ENCODE results near the gene RAB40C. TPM values are rescaled to one million over a fixed set of nuclear protein-coding genes. Genes with fewer than 3 reads are reported as not detected.
A peak's percentile ranks its signal among the peaks of the same experiment; 100 is the strongest.

RAB40C gene
- total and polyA plus RNA-seq, 2 donors from 2014 or later, result 18.1 to 24.0 TPM

- FAIRE-seq (no peak), DNase-seq (no peak)
- H3K36me3 ChIP-seq (ENCODE audit: control insufficient read depth in 2 of 3, insufficient read depth in 3 of 3, low read length in 3 of 3), result no peaks in the 10 kb centered on the region
- H3K4me3 ChIP-seq (ENCODE audit: low read length in 3 of 3), result no peak overlapping the region
- peaks cover 8% of the 10 kb centered on the region for H3K27me3 ChIP-seq (ENCODE audit: control insufficient read depth, insufficient read depth, low read length)
- no peaks in the 10 kb centered on the region for H3K9me3 ChIP-seq (ENCODE audit: control insufficient read depth in 2 of 3, insufficient read depth in 1 of 3, low read length in 3 of 3)
- H3K9ac ChIP-seq (ENCODE audit: low read length in 3 of 3), result no peak overlapping the region
- intact Hi-C loops (cut with DNase I), result no loop called here
- peaks cover 0 to 32% (median 3%) of the 10 kb centered on the region in 3 donors for H3K4me1 ChIP-seq (ENCODE audit: control insufficient read depth in 2 of 3, insufficient read depth in 2 of 3, low read depth in 1 of 3, low read length in 3 of 3)
- H3K27ac ChIP-seq (ENCODE audit: low read depth in 2 of 2, low read length in 2 of 2), result peak overlapping the region in 1 of 2 donors; percentile 41
- TF ChIP-seq CTCF (IDR thresholded peaks at IDR 0.05; ENCODE audit: borderline replicate concordance, extremely low read depth, insufficient read depth), result no peak
Observed at GRCh38 chr16:561413-561794, 28.5 kb upstream of the RAB40C start.

DNA sequence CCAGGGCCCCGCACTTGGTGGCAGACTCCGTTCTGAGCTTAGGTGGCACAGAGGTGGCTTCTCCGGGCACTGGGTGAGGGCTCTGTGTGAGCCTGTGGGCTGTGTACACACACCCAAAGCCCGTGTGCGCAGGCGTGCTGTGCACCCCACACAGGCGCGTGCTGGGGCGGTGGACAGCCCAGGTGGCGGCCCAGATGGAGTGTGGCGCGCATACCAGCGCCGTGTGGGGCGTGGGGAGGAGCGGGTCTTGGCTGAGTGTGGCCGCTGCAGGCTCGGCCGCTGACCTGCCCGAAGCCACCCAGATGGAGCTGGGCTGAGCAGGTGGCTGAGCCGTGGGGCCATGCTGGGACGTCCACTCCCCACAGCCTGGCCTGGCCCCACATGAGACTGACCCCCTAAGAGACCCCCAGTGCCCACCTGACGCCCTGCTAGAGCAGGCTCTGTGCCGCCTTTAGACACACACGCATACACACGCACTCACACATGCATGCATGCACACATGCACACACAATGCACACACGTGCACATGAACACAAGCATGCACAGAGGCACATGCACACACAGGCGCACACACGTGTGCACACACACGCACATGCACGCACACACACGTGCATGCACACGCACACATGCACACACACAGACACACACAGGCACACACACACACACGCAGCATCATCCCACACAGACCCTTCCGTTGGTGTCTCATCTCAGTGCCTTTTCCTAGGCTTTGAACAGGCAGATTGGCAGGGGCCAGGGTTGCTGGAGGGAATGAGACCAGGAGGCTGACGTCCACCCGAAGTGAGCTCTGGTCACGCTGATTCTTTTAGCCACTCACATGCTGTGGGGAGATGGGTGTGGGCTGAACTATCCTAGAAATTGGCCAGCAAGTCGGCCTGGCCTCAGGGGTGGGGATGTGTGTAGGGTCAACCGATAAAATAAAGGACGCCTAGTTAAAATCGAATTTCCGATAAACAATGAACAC, 27.6 kb upstream of the RAB40C start:
- intact Hi-C loops (cut with DNase I), result no loop called here
- peaks cover 0 to 38% (median 3%) of the 10 kb centered on the region in 3 donors for H3K4me1 ChIP-seq (ENCODE audit: control insufficient read depth in 2 of 3, insufficient read depth in 2 of 3, low read depth in 1 of 3, low read length in 3 of 3)
- no peaks in the 10 kb centered on the region for H3K9me3 ChIP-seq (ENCODE audit: control insufficient read depth in 2 of 3, insufficient read depth in 1 of 3, low read length in 3 of 3)
- H3K4me3 ChIP-seq (ENCODE audit: low read length in 3 of 3), result peak overlapping the region in 1 of 3 donors; percentile 45
- DNase-seq (no peak), FAIRE-seq (no peak)
- H3K27ac ChIP-seq (ENCODE audit: low read depth in 2 of 2, low read length in 2 of 2), result no peak overlapping the region
- H3K27me3 ChIP-seq (ENCODE audit: control insufficient read depth, insufficient read depth, low read length), result peaks cover 8% of the 10 kb centered on the region
- no peaks in the 10 kb centered on the region for H3K36me3 ChIP-seq (ENCODE audit: control insufficient read depth in 2 of 3, insufficient read depth in 3 of 3, low read length in 3 of 3)
- H3K9ac ChIP-seq (ENCODE audit: low read length in 3 of 3), result no peak overlapping the region
- TF ChIP-seq CTCF (IDR thresholded peaks at IDR 0.05; ENCODE audit: borderline replicate concordance, extremely low read depth, insufficient read depth), result no peak

DNA sequence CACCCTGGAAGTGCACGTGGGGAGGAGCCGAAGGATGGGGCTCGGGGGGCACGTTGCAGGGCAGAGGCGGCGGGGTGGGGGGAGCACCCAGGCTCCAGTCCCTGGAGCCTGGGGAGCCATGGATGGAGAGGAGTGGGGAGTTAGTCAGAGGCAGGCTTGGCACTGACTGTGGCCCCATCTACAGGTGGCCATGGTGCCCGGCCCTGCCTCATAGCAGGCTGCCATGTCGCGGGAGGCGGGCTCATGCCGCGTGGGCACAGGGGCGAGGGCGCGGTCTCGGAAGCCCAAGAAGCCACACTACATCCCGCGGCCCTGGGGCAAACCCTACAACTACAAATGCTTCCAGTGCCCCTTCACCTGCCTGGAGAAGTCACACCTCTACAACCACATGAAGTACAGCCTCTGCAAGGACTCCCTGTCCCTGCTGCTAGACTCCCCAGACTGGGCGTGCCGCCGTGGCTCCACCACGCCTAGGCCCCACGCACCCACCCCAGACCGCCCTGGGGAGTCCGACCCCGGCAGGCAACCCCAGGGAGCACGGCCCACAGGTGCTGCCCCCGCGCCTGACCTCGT, 26.7 kb upstream of the RAB40C start:
- intact Hi-C loops (cut with DNase I), result no loop called here
- H3K9ac ChIP-seq (ENCODE audit: low read length in 3 of 3), result no peak overlapping the region
- FAIRE-seq (no peak), DNase-seq (no peak)
- no peaks in the 10 kb centered on the region for H3K9me3 ChIP-seq (ENCODE audit: control insufficient read depth in 2 of 3, insufficient read depth in 1 of 3, low read length in 3 of 3)
- peaks cover 8% of the 10 kb centered on the region for H3K27me3 ChIP-seq (ENCODE audit: control insufficient read depth, insufficient read depth, low read length)
- H3K4me3 ChIP-seq (ENCODE audit: low read length in 3 of 3), result no peak overlapping the region
- peaks cover 0 to 44% (median 3%) of the 10 kb centered on the region in 3 donors for H3K4me1 ChIP-seq (ENCODE audit: control insufficient read depth in 2 of 3, insufficient read depth in 2 of 3, low read depth in 1 of 3, low read length in 3 of 3)
- no peak for TF ChIP-seq CTCF (IDR thresholded peaks at IDR 0.05; ENCODE audit: borderline replicate concordance, extremely low read depth, insufficient read depth)
- H3K27ac ChIP-seq (ENCODE audit: low read depth in 2 of 2, low read length in 2 of 2), result no peak overlapping the region
- H3K36me3 ChIP-seq (ENCODE audit: control insufficient read depth in 2 of 3, insufficient read depth in 3 of 3, low read length in 3 of 3), result no peaks in the 10 kb centered on the region

Data from kidney (tissue), 14 donors.